Ectodermal cell (in vitro differentiated cells): ENCODE data around the gene NFE2L3.
"Not testable (repeated sequence)": the region's sequence is repeated elsewhere in the genome, so short reads cannot be mapped to it uniquely, and the experiment has no call there.

ENCODE experiments used
- H3K27ac ChIP-seq: 2 replicates; pipeline ENCODE4 v1.7.0; 2013; ENCODE audit warnings: mild to moderate bottlenecking, low read depth, low read length; ENCODE audit not compliant: insufficient read depth, poor library complexity, severe bottlenecking
- H3K27me3 ChIP-seq: 2 replicates; pipeline ENCODE4 v1.7.0; 2013; ENCODE audit warnings: mild to moderate bottlenecking, low read length; ENCODE audit not compliant: insufficient read depth, control insufficient read depth, poor library complexity, severe bottlenecking
- H3K36me3 ChIP-seq: one replicate; pipeline ENCODE4 v1.7.0; 2013; ENCODE audit warnings: low read length; ENCODE audit not compliant: control insufficient read depth, insufficient read depth
- H3K4me1 ChIP-seq: one replicate; pipeline ENCODE4 v1.7.0; 2013; ENCODE audit warnings: low read length; ENCODE audit not compliant: control insufficient read depth, insufficient read depth
- H3K4me3 ChIP-seq: 2 replicates; pipeline ENCODE4 v1.7.0; 2013; ENCODE audit warnings: low read depth, low read length, control low read depth; ENCODE audit not compliant: insufficient read depth
- H3K9me3 ChIP-seq: 2 replicates; pipeline ENCODE4 v1.7.0; 2013; ENCODE audit warnings: mild to moderate bottlenecking, low read length, moderate library complexity; ENCODE audit not compliant: control insufficient read depth
- WGBS, 2 experiments: methylation state at CpG; one replicate each; pipeline ENCODE4 v1.1.7; 2013; ENCODE audit warnings: missing lambda C conversion rate in 2 of 2; 5-methylcytosine and 5-hydroxymethylcytosine counted together

The NFE2L3 gene

GRCh38 chr7:26192485-26193087, 40.6 kb downstream of the NFE2L3 start:
- H3K4me1 ChIP-seq = peaks cover 28% of the 10 kb centered on the region
- no peaks in the 10 kb centered on the region for H3K27me3 ChIP-seq
- no peaks in the 10 kb centered on the region for H3K9me3 ChIP-seq
- 91 to 97% methylated on average over 3 of the region's 3 CpGs for WGBS, 2 experiments
- H3K27ac ChIP-seq = no peak overlapping the region
- H3K36me3 ChIP-seq = peaks cover 85% of the 10 kb centered on the region
- no peak overlapping the region for H3K4me3 ChIP-seq

DNA sequence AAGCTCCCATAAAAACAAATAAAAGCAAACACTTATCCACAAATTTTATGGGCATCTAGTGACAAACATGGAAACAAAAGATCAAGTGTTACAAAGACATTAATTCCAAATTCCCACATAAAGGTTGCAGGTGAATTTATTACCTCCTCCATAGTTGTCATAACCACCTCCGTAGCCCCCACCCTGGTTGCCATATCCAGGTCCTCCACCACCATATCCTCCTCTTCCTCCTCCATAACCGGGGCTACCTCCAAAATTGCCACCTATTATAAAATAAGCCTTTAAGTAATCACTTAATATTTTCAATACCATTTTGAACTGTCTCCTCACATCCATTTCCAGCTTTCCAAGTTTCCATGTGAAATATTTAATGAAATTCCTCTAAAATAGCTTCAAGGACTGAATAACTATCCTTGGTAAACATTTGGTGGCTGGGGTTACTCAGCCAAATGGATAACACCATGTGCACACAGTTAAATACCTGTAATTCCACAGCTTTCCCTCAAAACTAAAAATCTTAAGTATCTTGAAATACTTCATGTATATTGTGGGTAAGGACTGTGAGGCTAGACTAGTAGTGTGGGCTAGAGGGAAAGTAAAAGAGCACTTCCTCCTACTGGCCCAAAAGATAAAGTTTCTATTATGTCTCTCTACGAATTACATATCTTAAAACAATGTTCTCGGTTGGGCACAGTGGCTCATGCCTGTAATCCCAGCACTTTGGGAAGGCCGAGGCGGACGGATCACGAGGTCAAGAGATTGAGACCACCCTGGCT, 41.6 kb downstream of the NFE2L3 start:
- Histone ChIP-seq H3K36me3 (peaks cover 81% of the 10 kb centered on the region), H3K4me3 (no peak overlapping the region), H3K9me3 (no peaks in the 10 kb centered on the region), H3K4me1 (peaks cover 28% of the 10 kb centered on the region), H3K27ac (no peak overlapping the region), H3K27me3 (no peaks in the 10 kb centered on the region)
- WGBS, 2 experiments = 88 to 90% methylated on average over 8 of the region's 8 CpGs

DNA sequence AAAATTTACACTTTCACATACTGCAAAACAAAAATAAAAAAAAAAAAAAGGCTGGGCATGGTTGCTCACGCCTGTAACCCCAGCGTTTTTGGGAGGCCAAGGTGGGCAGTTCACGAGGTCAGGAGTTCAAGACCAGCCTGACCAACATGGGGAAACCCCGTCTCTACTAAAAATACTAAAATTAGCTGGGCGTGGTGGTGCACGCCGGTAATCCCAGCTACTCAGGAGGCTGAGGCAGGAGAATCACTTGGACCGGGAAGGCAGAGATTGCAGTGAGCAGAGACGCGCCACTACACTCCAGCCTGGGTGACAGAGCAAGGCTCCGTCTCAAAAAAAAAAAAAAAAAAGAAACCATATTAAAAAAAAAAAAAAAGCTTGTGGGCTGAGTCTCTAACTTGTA, 42.8 kb downstream of the NFE2L3 start:
- not testable (repeated sequence) for H3K9me3 ChIP-seq, H3K4me3 ChIP-seq, H3K27ac ChIP-seq, H3K27me3 ChIP-seq
- WGBS, 2 experiments = 89 to 96% methylated on average over 10 of the region's 11 CpGs
- H3K4me1 ChIP-seq = peaks cover 28% of the 10 kb centered on the region
- peaks cover 70% of the 10 kb centered on the region for H3K36me3 ChIP-seq

DNA sequence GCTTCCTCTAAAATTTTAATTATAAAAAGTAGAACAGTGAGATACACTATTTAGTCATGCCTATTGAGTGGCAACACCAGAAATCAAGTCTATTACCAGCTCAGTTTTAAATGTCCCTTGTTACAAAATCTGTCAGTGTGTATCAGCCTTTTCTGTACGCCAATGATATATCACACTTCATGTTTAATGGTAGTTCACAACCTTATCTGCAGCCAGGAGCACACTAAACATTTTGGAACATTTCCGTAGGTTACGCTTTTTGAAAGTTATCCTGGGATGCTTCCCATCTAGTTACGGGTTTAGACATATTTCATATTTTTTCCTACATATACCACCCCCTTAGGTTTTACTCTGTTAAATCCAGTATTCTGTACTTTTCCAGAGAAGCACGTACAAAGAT, 43.2 kb downstream of the NFE2L3 start:
- Histone ChIP-seq H3K27ac (no peak overlapping the region), H3K4me3 (no peak overlapping the region), H3K4me1 (peaks cover 28% of the 10 kb centered on the region), H3K9me3 (no peaks in the 10 kb centered on the region), H3K36me3 (peaks cover 68% of the 10 kb centered on the region), H3K27me3 (no peaks in the 10 kb centered on the region)
- WGBS, 2 experiments = 90 to 94% methylated on average over 4 to 5 of the region's 5 CpGs

- H3K9me3 ChIP-seq = no peaks in the 10 kb centered on the region
- peaks cover 59% of the 10 kb centered on the region for H3K36me3 ChIP-seq
- no peak overlapping the region for H3K27ac ChIP-seq
- H3K4me3 ChIP-seq = peak overlapping the region; percentile 98
- WGBS, 2 experiments = 86 to 91% methylated on average over 10 of the region's 10 CpGs
- H3K27me3 ChIP-seq = no peaks in the 10 kb centered on the region
- peaks cover 28% of the 10 kb centered on the region for H3K4me1 ChIP-seq
Observed at GRCh38 chr7:26195867-26196657, 44.1 kb downstream of the NFE2L3 start.

DNA sequence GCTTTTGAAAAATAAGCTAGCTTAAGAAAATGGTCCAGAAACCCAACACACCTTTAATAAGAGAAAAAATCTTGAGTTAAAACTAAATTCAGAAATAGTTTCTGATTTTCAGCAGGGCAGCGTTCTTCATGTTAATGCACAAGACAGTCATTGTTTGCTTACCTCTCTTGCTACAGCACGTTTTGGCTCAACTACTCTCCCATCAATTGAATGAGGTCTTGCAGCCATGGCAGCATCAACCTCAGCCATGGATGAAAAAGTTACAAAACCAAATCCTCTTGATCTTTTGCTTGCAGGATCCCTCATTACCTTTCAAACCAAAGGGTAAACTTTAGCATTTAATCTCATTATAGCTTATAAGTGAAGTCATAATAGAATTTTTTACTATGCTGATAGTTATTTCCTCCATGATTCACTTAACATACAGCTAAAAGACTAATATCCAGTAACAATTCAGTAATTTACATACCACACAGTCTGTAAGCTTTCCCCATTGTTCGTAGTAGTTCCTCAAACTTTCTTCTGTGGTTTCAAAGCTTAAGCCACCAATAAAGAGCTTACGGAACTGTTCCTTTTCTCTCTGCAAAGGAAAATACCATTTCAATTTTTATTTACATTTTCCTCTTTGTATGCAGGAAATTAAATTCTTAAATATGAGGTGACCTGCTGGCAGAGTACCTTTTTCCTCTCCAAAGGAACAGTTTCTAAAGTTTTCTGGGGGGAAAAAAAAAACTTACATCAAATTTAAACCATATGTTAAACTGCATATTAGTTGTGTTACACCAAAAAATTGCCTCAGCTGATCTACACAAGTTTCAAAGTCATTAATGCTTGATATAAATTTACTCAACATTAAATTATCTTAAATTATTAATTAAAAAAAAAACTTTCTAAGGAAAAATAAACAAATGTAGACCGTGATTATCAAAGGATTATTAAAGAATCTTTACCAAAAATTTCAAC, 45.4 kb downstream of the NFE2L3 start:
- Histone ChIP-seq H3K4me1 (peaks cover 28% of the 10 kb centered on the region), H3K4me3 (peak overlapping the region; percentile 98), H3K27ac (no peak overlapping the region), H3K9me3 (no peaks in the 10 kb centered on the region), H3K27me3 (no peaks in the 10 kb centered on the region), H3K36me3 (peaks cover 48% of the 10 kb centered on the region)
- 10 to 16% methylated on average over 5 of the region's 5 CpGs for whole genome bisulfite sequencing, 2 experiments

GRCh38 chr7:26198133-26198780, 46.3 kb downstream of the NFE2L3 start:
- peaks cover 28% of the 10 kb centered on the region for H3K4me1 ChIP-seq
- no peaks in the 10 kb centered on the region for H3K9me3 ChIP-seq
- peaks cover 40% of the 10 kb centered on the region for H3K36me3 ChIP-seq
- no peak overlapping the region for H3K27ac ChIP-seq
- H3K27me3 ChIP-seq = no peaks in the 10 kb centered on the region
- peak overlapping the region; percentile 98 for H3K4me3 ChIP-seq
- WGBS, 2 experiments = 0% methylated on average over 4 to 5 of the region's 6 CpGs

DNA sequence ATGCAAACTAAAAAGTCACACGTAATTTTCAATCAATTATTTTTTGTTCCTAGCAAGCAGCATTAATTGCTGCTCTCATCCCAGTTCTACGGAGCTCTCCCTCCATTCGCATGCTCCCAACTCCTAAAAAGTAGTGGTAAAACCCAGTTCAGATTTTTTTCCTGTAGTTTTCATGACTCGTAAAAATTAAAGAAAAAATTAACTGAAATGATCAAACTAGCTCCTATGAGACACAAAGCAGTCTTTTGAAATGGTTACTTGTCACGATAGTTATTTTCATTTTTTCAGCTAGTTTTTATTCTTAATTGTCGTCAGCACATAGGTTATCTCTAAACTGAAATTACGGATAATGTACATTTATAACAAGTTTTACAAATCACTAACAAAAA, 46.8 kb downstream of the NFE2L3 start:
- Histone ChIP-seq H3K4me1 (peaks cover 24% of the 10 kb centered on the region), H3K27me3 (no peaks in the 10 kb centered on the region), H3K9me3 (no peaks in the 10 kb centered on the region), H3K4me3 (peak overlapping the region; percentile 98), H3K36me3 (peaks cover 35% of the 10 kb centered on the region), H3K27ac (peak overlapping the region; percentile 52)
- WGBS, 2 experiments = 0% methylated on average over 4 to 7 of the region's 7 CpGs

DNA sequence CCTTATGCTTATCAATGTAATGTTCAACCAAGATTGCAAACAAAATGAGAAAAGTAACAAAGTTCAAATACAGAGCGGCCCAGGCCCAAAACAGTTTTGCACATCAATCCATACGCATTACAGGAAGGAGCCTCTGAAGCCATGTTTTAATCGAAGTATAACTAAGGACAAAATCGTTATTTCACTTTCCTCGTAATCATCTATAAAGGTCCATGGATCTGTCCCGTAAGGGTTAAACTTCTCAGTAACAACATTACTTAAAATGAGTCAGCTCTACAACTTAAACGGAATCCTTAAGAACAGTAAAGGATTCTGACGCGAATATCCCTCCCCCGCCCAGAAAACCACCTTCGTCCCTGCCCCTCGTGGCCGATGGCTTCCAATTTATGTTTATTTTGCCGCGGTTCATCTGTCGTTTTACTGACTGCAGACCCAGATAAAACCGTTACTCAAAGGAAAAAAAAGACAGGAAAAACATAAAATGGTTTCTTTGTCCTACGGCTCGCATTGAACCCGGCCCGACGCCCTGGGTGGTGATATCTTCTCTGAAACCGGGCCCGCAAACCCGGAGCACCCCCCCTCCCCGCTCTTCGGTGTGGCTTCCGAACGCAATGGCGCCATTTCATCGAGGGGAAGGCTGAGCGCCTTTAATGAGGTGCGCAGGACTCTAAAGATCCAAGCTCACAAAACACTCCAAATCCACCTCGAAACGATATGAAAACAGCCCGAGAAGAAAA, 47.5 kb downstream of the NFE2L3 start:
- WGBS, 2 experiments = 0% methylated on average over 34 to 36 of the region's 36 CpGs
- Histone ChIP-seq H3K4me1 (peaks cover 24% of the 10 kb centered on the region), H3K27me3 (no peaks in the 10 kb centered on the region), H3K36me3 (peaks cover 31% of the 10 kb centered on the region), H3K27ac (peak overlapping the region; percentile 99), H3K9me3 (no peaks in the 10 kb centered on the region), H3K4me3 (peak overlapping the region; percentile 98)
